GM21381 (cell line): ENCODE measurements around the gene USP31.

ENCODE experiments used
- ATAC-seq: cut with Tn5 transposase; IDR thresholded peaks from one replicate; pipeline ENCODE4 v1.9.1; 2021; ENCODE audit warnings: mild to moderate bottlenecking, moderate library complexity; ENCODE audit not compliant: unreplicated experiment

USP31 gene

GRCh38 chr16:23137256-23137655, 12.0 kb downstream of the USP31 start:
- ATAC-seq, result no peak

DNA sequence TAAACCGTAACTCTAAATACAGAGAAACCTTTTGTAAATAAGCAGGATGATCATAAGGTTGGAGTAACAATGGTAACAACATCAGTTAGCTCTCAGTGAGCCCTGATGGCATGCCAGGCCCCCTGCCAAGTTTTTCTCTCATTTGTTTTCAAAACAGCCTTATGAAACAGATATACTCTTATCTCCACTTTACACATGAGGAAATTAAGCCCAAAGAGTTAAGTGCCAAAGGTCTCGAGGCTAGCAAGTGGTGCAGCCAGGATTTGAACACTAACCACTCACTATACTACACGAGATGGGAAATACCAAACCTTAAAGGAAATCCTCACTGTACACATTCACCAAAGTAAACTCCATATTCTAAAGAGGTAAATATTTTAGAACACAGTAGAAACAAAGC, 15.0 kb downstream of the USP31 start:
- no peak for ATAC-seq

GRCh38 chr16:23132775-23133463, 16.3 kb downstream of the USP31 start:
- ATAC-seq, result no peak

GRCh38 chr16:23131931-23132621, 17.2 kb downstream of the USP31 start:
- no peak for ATAC-seq

DNA sequence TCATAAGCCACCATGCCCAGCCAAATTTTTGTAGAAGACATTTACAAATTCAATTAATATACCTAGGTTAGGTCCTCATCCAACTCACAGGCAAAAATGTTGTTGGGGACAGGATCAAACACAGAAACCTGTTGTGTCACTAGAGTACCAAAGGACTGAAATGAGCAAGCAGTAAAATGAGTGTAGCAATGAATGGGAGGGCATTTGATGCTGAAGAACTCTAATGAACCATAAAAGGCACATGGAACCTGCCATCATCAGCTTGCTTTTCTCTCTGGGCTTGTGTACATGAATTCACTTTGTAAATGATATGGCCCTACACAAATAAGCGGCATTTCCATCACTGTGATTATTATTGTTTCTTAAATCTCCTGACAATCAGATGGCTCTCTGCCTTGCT, 17.8 kb downstream of the USP31 start:
- ATAC-seq, result no peak

DNA sequence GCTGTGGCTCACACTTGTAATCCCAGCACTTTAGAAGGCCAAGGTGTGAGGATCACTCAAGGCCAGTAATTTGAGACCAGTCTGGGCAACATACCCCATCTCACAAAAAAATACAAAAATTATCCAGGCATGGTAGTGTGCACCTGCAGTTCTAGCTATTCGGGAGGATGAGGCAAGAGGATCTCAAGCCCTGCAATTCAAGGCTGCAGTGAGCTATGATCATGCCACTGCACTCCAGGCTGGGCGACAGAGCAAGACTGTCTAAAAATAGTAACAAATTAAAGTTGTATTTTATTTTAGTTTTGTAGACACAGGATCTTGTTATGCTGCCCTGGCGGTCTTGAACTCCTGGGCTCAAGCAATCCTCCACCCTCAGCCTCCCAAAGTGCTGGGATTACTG, 18.2 kb downstream of the USP31 start:
- no peak for ATAC-seq

DNA sequence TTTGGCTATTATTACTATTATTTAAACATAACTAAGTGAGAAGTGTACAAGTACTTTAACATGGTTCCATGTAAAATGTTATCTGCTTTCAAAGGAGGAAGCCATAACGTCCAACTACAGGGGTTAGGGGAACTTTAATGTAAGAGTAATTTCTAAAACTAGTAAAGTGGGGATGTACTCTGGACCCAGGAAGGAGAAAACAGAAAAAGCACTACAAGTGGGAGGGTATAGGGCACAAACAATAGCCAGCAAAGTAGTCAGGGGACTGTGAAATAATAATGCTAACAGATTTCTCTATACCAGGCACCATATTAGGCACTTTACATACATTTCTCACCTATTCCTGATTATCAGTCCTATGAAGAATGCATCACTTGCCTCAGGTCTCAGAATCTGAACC, 19.6 kb downstream of the USP31 start:
- ATAC-seq, result no peak

DNA sequence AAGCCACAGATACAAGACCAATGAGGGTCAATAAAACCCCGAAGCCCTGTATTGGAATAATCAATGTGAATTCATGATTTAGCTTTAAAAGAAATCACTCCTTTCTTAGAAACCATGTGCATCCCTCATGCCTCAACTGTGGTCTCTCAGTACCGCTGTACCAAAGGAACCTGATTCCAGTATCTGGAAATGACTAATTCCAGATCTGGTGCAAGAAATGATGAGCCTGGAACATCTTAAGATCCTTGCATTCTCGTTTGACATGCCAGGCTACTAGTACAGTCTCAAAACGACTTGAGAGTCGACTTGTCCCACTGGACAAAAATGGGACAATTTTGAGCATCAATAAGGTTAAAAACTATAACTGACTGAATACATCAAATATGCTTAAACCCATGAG, 21.2 kb downstream of the USP31 start:
- no peak for ATAC-seq

GRCh38 chr16:23125277-23125676, 24.0 kb downstream of the USP31 start:
- no peak for ATAC-seq

DNA sequence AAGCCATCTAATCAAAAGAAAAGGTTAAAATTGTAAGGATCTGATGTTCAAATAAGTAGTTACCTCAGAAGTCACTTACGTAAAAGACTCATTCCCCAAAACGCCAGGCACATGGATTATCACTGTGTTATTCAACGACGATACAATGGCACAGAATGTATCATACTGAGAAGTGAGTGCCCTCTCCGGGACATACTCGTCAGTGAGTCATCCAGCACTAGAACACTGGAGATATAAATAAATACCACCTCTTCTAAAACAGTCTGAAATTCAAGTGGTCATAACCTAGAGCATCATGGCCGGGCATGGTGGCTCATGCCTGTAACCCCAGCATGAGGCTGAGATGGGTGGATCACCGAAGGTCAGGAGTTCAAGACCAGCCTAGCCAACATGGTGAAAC, 24.9 kb downstream of the USP31 start:
- ATAC-seq, result no peak

DNA sequence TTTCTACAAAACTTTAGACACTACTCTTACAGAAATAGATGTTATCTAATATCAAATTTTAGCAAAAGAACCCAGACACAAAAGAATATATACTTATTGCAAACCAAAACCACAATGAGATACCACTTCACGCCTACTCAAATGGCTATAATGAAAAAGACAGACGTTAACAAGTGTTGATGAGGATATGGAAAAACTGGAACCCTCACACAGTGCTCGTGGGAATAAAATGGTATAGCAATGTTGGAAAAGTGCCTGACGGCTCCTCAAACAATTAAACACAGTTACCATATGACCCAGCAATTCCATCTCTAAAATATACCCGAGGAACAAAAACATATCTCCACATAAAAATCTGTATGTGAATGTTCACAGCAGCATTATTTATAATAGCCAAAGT, 27.1 kb downstream of the USP31 start:
- no peak for ATAC-seq

DNA sequence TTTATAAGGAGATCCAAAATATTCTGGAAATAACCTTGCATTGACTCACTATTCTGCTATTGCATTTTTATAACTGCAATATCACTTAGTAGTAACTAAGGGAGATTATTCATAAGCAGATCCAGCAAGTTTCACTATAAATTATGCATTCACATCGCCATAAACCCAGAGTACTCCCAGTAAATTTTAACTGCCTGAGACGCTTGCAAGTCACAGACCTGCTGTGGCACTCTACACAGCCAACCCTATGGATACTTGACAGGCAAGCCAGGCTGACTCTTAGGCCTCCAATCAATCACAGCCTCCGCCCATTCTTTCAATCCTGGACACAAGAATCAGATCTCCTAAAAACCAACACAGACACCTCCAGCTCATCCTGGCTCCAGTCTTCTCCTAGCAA, 28.2 kb downstream of the USP31 start:
- ATAC-seq, result no peak

- ATAC-seq, result no peak
Observed at GRCh38 chr16:23120562-23120961, 28.7 kb downstream of the USP31 start.

DNA sequence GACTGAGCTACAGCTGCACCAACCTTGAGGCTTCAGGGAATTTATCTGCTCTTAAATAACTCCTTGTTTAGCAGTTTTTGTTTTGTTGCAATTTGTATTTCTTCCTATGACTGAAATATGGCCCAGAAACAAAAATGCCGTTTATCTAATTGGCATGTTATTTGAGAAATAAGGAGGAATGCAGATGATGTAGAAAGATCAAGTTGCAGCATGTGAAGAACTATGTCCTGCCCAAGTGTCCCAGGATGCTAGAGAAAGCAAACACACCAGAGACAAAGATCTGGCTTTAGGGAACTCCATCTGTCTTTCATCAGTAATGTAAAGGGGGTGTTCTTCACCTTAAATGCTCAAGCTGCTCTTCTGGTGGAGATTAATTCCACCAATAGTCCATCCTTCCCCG, 29.7 kb downstream of the USP31 start:
- ATAC-seq, result no peak

DNA sequence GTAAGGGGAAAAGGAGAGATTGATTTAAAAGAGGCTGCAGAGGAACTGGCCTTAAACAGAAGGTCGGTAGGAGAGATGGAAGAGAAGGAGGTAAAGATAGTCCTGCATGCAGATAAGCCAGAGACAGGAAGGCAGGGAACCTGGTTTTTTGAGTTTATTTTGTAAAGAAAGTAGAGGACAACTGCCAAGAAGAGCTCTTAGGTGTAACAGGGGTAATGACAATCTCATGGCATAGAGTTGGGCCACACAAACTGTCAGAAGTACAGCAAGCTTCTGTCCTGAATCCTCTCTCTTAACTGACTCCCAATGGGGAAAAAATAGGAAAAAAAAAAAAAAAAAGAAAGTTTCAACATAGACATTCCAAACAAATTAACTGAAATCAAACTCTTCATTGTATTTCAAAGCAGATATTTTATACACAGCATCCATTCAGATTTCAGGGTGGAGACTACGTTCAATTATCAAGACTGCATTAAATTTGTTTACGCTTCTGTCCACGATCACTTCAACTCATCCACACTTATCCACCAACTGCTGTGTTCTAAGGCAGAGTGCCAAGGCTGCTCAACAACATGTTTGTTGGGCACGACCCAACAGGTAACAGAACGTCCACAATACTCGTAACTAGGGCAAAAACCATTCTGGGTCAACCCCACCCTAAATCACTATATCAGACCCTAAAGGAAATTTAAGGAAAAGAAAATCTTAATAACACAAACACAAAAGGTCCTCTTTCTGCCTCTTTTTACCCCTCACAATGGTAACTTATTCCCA, 34.9 kb downstream of the USP31 start:
- no peak for ATAC-seq

DNA sequence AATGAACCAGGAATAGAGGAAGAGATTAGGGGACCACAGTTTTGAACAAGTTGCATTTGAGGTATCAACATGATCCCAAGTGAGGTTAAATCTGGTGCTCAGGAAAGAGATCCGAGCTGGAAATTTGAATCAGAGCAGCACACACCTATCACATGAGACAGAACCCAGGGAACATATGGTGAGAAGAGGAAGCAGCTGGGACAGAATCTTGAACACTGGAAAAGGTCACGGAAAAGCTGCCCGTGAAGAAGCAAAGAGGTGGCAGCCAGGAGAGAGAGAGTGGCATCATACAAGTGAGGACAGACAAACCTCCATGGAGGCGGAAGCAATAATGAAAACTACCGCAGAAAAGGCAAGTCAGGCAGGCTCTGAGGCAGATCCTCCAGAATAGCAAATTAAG, 36.1 kb downstream of the USP31 start:
- ATAC-seq, result no peak

- ATAC-seq, result no peak
Observed at GRCh38 chr16:23110257-23110899, 38.9 kb downstream of the USP31 start.

- ATAC-seq, result no peak
Observed at GRCh38 chr16:23107936-23108335, 41.3 kb downstream of the USP31 start.

- no peak for ATAC-seq
Observed at GRCh38 chr16:23107117-23107516, 42.1 kb downstream of the USP31 start.

- no peak for ATAC-seq
Observed at GRCh38 chr16:23105309-23105708, 43.9 kb downstream of the USP31 start.
